Placental pericyte (primary cell): ENCODE measurements around the gene TMEM100. TPM values are rescaled to one million over a fixed set of nuclear protein-coding genes. Genes with fewer than 3 reads are reported as not detected.

Experiments
- total RNA-seq: library from RNA; depleted of rRNA; stranded (reverse); fragments of >200 nt; gene quantifications from 2 replicates; pipeline ENCODE4 v1.2.3, GENCODE V29; 2012

The TMEM100 gene, protein sequence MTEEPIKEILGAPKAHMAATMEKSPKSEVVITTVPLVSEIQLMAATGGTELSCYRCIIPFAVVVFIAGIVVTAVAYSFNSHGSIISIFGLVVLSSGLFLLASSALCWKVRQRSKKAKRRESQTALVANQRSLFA
- total RNA-seq, result 1.8 and 3.4 TPM in 2 replicates

GRCh38 chr17:55722742-55723487, at the start of gene TMEM100:
Gene TMEM100 (minus strand): TSS chr17:55722864. CDS start chr17:55721070, 1,794 bp downstream.

GRCh38 chr17:55750750-55751657, 28.3 kb upstream of the TMEM100 start, which contains the start of gene PCTP:
Gene PCTP (plus strand): TSS chr17:55751051. CDS start chr17:55751104, 53 bp downstream.

Other genes starting within 250 kb of the TMEM100 start
- not detected in 2 replicates for gene SMIM36, start 211.4 kb downstream of the TMEM100 start, total RNA-seq
- 15.9 and 17.5 TPM in 2 replicates for gene PCTP, start 28.2 kb upstream of the TMEM100 start, total RNA-seq